Suprapubic skin (tissue), 4 donors: ENCODE data around the gene SLC44A1. TPM values are rescaled to one million over a fixed set of nuclear protein-coding genes. Genes with fewer than 3 reads are reported as not detected.

Source experiments
- DNase-seq, 2 donors: peaks; one replicate each; pipeline ENCODE4 v3.0.0-alpha.2; 2019; ENCODE audit warnings: low spot score in 2 of 2
- H3K27ac ChIP-seq: fragments of 200-600 bp; sonication (generic); one replicate; pipeline ENCODE4 v1.5.1; 2019
- H3K27me3 ChIP-seq: fragments of 200-600 bp; sonication (generic); one replicate; pipeline ENCODE4 v1.5.1; 2019
- H3K36me3 ChIP-seq: fragments of 200-600 bp; sonication (generic); one replicate; pipeline ENCODE4 v1.5.1; 2019
- H3K4me1 ChIP-seq: fragments of 200-600 bp; sonication (generic); one replicate; pipeline ENCODE4 v1.5.1; 2019
- H3K4me3 ChIP-seq: fragments of 200-600 bp; sonication (generic); one replicate; pipeline ENCODE4 v1.5.1; 2019; ENCODE audit warnings: mild to moderate bottlenecking
- H3K9me3 ChIP-seq: fragments of 200-600 bp; sonication (generic); one replicate; pipeline ENCODE4 v1.5.1; 2019
- EP300 ChIP-seq: sonication (generic); formaldehyde crosslinking; IDR thresholded peaks from one replicate; pipeline ENCODE4 v1.6.1; 2017; ENCODE audit warnings: antibody characterized with exemption
- POLR2A ChIP-seq, 2 donors: fragments of 450-650 bp; IDR thresholded peaks; one replicate each; pipeline ENCODE4 v1.6.1; 2017; ENCODE audit warnings: antibody characterized with exemption in 2 of 2, mild to moderate bottlenecking in 2 of 2, moderate library complexity in 2 of 2
- POLR2AphosphoS5 ChIP-seq, 3 donors: sonication (generic); formaldehyde crosslinking; IDR thresholded peaks; one replicate each; pipeline ENCODE4 v1.6.1; 2017; ENCODE audit warnings: antibody characterized with exemption in 3 of 3
- WGBS: methylation state at CpG from one replicate; pipeline ENCODE4 v1.1.5; 2018; 5-methylcytosine and 5-hydroxymethylcytosine counted together
- total RNA-seq, 4 donors: library from RNA; depleted of rRNA; stranded (reverse); fragments of >200 nt; gene quantifications; one replicate each; pipeline ENCODE4 v1.1.0, GENCODE V29; 2016
- TF ChIP-seq, protein P1 (sequence below), 2 donors: fragments of 200-600 bp in 1 of 2; fragments of 450-650 bp in 1 of 2; sonication (generic) in 1 of 2; IDR thresholded peaks; one replicate each; pipeline ENCODE4 v1.5.1; 2016 to 2019; ENCODE audit warnings: antibody characterized with exemption in 2 of 2, mild to moderate bottlenecking in 1 of 2, moderate library complexity in 1 of 2

The SLC44A1 gene
- total RNA-seq, 4 donors from 2014 or later = 36.2 to 79.0 (median 57.2) TPM

DNA sequence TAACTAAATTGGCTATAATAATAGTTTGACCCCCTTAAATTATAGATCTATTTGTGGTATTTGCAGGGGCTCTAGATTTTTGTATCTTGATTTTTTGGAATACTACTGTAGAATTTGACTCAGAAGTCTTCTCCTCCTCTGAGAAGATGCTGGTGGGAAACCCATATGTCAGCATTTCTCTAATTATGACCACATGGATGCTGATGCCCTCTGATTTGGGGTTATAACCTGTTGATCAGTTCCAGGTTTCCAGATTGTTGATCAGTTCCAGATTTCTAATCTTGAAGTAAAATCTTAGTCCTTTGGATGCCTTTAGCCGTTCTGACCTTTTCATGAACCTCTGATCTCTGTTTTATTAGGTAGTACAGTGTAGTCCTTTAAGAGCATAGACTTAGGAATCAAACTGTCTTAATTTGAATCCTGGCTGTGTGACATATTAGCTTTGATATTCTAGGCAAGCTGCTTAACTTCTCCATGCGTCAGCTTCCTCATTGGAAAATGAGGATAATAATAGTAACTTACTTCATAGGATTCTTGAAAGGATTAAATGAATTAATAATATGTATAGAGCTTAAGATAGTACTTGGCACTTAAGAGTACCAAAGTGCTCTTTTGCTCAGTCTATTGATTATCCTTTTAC is 211.5 kb downstream of the SLC44A1 start:
- no peak for DNase-seq
- Histone ChIP-seq H3K9me3 (no peaks in the 10 kb centered on the region), H3K4me3 (no peak overlapping the region), H3K4me1 (peaks cover 5% of the 10 kb centered on the region), H3K27ac (no peak overlapping the region), H3K27me3 (no peaks in the 10 kb centered on the region), H3K36me3 (no peaks in the 10 kb centered on the region)
- no peak for TF ChIP-seq POLR2A (IDR thresholded peaks at IDR 0.05)
- no peak for TF ChIP-seq EP300
- TF ChIP-seq POLR2AphosphoS5 (IDR thresholded peaks at IDR 0.05) = no peak
- TF ChIP-seq, protein P1, sequence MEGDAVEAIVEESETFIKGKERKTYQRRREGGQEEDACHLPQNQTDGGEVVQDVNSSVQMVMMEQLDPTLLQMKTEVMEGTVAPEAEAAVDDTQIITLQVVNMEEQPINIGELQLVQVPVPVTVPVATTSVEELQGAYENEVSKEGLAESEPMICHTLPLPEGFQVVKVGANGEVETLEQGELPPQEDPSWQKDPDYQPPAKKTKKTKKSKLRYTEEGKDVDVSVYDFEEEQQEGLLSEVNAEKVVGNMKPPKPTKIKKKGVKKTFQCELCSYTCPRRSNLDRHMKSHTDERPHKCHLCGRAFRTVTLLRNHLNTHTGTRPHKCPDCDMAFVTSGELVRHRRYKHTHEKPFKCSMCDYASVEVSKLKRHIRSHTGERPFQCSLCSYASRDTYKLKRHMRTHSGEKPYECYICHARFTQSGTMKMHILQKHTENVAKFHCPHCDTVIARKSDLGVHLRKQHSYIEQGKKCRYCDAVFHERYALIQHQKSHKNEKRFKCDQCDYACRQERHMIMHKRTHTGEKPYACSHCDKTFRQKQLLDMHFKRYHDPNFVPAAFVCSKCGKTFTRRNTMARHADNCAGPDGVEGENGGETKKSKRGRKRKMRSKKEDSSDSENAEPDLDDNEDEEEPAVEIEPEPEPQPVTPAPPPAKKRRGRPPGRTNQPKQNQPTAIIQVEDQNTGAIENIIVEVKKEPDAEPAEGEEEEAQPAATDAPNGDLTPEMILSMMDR (IDR thresholded peaks at IDR 0.05) = no peak
- WGBS = 53% methylated on average over 2 of the region's 2 CpGs

DNA sequence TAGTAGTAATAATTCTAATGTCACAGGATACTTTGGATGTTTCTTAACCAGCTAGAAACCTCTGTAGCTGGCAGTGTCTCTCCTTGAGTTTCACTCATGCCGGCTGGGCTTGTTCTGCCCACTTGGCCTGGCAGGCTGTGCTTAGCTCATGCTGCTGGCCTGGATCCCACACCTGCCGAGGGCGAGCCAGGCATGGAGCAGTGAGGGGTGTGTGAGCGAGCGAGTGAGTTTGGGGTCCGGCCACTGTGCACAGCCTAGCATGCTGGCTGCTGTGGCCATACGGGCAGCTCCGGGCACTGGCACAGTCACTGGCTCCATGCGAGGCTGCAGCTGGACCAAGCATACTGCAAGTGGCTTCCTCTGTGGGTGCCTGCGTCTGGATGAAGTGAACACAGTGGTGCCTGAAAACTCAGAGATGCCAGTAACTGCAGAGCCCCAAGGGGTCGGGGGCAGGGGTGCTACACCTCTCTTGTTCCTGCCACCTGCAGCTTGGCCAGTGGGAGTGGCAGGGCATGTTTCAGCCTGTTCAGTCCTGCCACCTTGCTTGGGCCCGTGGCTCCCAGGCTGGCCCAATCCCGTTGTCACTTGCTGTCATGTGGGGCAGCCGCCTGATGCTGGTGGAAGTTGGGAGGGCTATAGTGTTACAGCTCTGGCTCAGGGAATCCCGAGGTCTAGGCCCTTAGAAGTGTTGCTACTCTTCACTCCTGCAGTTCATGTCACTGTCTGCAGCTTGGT is 213.3 kb downstream of the SLC44A1 start:
- 83% methylated on average over 12 of the region's 15 CpGs for WGBS
- Histone ChIP-seq H3K9me3 (no peaks in the 10 kb centered on the region), H3K4me1 (peaks cover 5% of the 10 kb centered on the region), H3K27ac (no peak overlapping the region), H3K4me3 (no peak overlapping the region), H3K36me3 (no peaks in the 10 kb centered on the region), H3K27me3 (no peaks in the 10 kb centered on the region)
- TF ChIP-seq, protein P1 (IDR thresholded peaks at IDR 0.05) = no peak
- TF ChIP-seq POLR2AphosphoS5 (IDR thresholded peaks at IDR 0.05) = no peak
- no peak for TF ChIP-seq EP300
- TF ChIP-seq POLR2A (IDR thresholded peaks at IDR 0.05) = no peak
- no peak for DNase-seq

DNA sequence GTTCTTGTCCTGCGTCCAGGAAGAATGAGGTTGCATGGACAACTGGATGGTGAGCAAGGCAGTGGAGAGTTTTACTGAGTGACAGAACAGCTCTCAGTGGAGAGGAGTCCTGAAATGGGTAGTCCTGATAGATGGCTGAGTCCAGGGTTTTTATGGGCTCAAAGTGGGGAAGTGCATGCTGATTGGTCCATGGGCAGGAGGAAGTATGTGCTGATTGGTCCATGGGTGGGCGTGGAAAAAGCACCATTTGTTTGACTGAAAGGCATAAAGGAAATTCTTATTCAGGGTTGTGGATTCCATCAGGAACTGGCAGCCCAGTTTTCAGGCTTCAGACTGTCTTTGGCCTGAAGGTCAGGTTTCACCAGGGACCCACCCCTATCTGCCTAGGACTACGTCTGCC is 214.0 kb downstream of the SLC44A1 start:
- peaks cover 5% of the 10 kb centered on the region for H3K4me1 ChIP-seq
- TF ChIP-seq, protein P1 (IDR thresholded peaks at IDR 0.05) = no peak
- TF ChIP-seq POLR2AphosphoS5 (IDR thresholded peaks at IDR 0.05) = no peak
- no peak for TF ChIP-seq POLR2A (IDR thresholded peaks at IDR 0.05)
- TF ChIP-seq EP300 = no peak
- H3K9me3 ChIP-seq = no peaks in the 10 kb centered on the region
- 92% methylated on average over 3 of the region's 3 CpGs for WGBS
- no peak overlapping the region for H3K27ac ChIP-seq
- no peaks in the 10 kb centered on the region for H3K36me3 ChIP-seq
- no peak overlapping the region for H3K4me3 ChIP-seq
- no peak for DNase-seq
- no peaks in the 10 kb centered on the region for H3K27me3 ChIP-seq

DNA sequence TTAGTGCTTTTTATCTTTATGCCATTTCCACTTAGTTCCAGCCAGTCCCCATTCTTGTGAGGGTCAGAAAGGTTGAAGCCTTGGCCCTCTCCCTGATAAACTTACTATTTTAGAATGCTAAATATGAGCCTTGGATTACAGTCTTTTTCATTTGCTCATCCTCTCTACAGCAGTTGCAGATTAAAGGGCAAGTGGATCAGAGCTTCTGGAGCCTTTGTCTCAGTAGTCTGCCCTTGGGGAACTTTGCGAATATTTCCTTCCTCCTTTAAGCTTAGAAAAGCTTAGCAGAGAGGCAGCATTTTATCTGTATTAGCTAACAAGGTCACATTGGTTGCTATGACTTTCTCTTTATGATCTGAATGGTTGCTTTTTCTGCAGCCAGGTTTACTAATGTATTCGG is 214.9 kb downstream of the SLC44A1 start:
- WGBS = 89% methylated on average over 2 of the region's 2 CpGs

More for the DNA sequence above, 214.9 kb downstream of the SLC44A1 start:
- no peaks in the 10 kb centered on the region for H3K27me3 ChIP-seq
- no peak for DNase-seq
- H3K4me1 ChIP-seq = peaks cover 5% of the 10 kb centered on the region
- H3K36me3 ChIP-seq = no peaks in the 10 kb centered on the region
- H3K9me3 ChIP-seq = no peaks in the 10 kb centered on the region
- H3K27ac ChIP-seq = no peak overlapping the region
- TF ChIP-seq POLR2AphosphoS5 (IDR thresholded peaks at IDR 0.05) = no peak
- no peak for TF ChIP-seq POLR2A (IDR thresholded peaks at IDR 0.05)
- TF ChIP-seq EP300 = no peak
- TF ChIP-seq, protein P1 (IDR thresholded peaks at IDR 0.05) = no peak
- H3K4me3 ChIP-seq = no peak overlapping the region
